K562 (cell line): Measurements from ENCODE around the gene PBX4. TPM values are rescaled to one million over a fixed set of nuclear protein-coding genes. Genes with fewer than 3 reads are reported as not detected.

Experiments used
- ATAC-seq: fragments of 200-7000 bp; cut with Tn5 transposase; 3 replicates; pipeline ENCODE4 v1.9.1; 2020; ENCODE audit warnings: moderate library complexity
- BruUV-seq: library from RNA; stranded (reverse); fragments of 400-500 nt; replicated peaks from 2 replicates; lab custom pipeline; 2021; lab: Mats Ljungman, UMichigan
- CTCF ChIA-PET: fragments of 300-600 bp; formaldehyde crosslinking; extraction: SDS; loops from one replicate; lab custom pipeline; 2021; ENCODE audit warnings: low intra/inter-chr PET ratio; lab: Yijun Ruan, JAX
- POLR2A ChIA-PET: fragments of 300-600, 350-650 bp; sonication (Branson Sonifier 250); formaldehyde crosslinking; extraction: SDS; loops from one replicate; lab custom pipeline; 2021; ENCODE audit warnings: antibody characterized with exemption, inconsistent platforms; lab: Yijun Ruan, JAX
- DNase-seq, 4 experiments: peaks; one replicate each; pipeline versions ENCODE4 v3.0.0 to v3.0.0-alpha.2; 2011 to 2018; ENCODE audit warnings: low spot score in 3 of 4, mixed read lengths in 3 of 4; ENCODE audit errors: extremely low read depth in 1 of 4
- FAIRE-seq: peaks from 2 replicates; lab custom pipeline; 2011; peaks lifted over from hg19 to GRCh38; lab: Jason Lieb, UNC
- H2AFZ ChIP-seq: 2 replicates; pipeline ENCODE4 v1.6.0; 2011; ENCODE audit warnings: low read depth, low read length, control low read depth, inconsistent platforms
- H3K27ac ChIP-seq: fragments of 200-600 bp; 3 replicates; pipeline ENCODE4 v1.8.0; 2011; ENCODE audit warnings: low read depth, mild to moderate bottlenecking, control low read depth, inconsistent platforms, low read length, moderate library complexity, mixed read lengths; ENCODE audit errors: extremely low read depth
- H3K27me3 ChIP-seq, 2 experiments: fragments of 300-600 bp in 1 of 2; 2 replicates in 1 of 2; 3 replicates in 1 of 2; pipeline versions ENCODE4 v1.6.0 to v1.8.0; 2011; ENCODE audit warnings: inconsistent platforms in 2 of 2, low read length in 2 of 2, mild to moderate bottlenecking in 1 of 2, mixed read lengths in 1 of 2, moderate library complexity in 1 of 2; ENCODE audit not compliant: control insufficient read depth in 2 of 2, insufficient read depth in 2 of 2
- H3K36me3 ChIP-seq: fragments of 300-600 bp; 3 replicates; pipeline ENCODE4 v1.8.0; 2011; ENCODE audit warnings: mild to moderate bottlenecking, low read length, inconsistent platforms; ENCODE audit not compliant: control insufficient read depth, insufficient read depth
- H3K4me1 ChIP-seq, 2 experiments: fragments of 200-600 bp in 1 of 2; replicated peaks in 1 of 2; 2 replicates in 1 of 2; 3 replicates in 1 of 2; pipeline versions ENCODE4 v1.5.1 to v1.8.0; 2011; ENCODE audit warnings: inconsistent platforms in 2 of 2, low read length in 2 of 2, mild to moderate bottlenecking in 1 of 2, mixed read lengths in 1 of 2, moderate library complexity in 1 of 2; ENCODE audit not compliant: control insufficient read depth in 2 of 2, insufficient read depth in 2 of 2
- H3K4me2 ChIP-seq: 2 replicates; pipeline ENCODE4 v1.6.1; 2011; ENCODE audit warnings: low read length, control low read depth, inconsistent platforms, mixed read lengths; ENCODE audit not compliant: insufficient read depth
- H3K4me3 ChIP-seq: fragments of 200-600 bp; sonication (generic), shearing (Covaris generic); 2 replicates; pipeline ENCODE4 v1.5.1; 2016; ENCODE audit warnings: control low read depth, inconsistent platforms
- H3K79me2 ChIP-seq: fragments of 200-600 bp; 3 replicates; pipeline ENCODE4 v1.8.0; 2011; ENCODE audit warnings: low read length, inconsistent platforms; ENCODE audit not compliant: control insufficient read depth, insufficient read depth
- H3K9ac ChIP-seq, 2 experiments: 2 replicates each; pipeline versions ENCODE4 v1.6.0 to v1.6.1; 2011; ENCODE audit warnings: low read depth in 2 of 2, low read length in 2 of 2, control low read depth in 1 of 2, inconsistent platforms in 1 of 2, mild to moderate bottlenecking in 1 of 2, mixed read lengths in 1 of 2; ENCODE audit not compliant: insufficient read depth in 1 of 2
- H3K9me1 ChIP-seq: one replicate; pipeline ENCODE4 v1.6.0; 2011; ENCODE audit warnings: inconsistent platforms, mild to moderate bottlenecking, low read length, moderate library complexity; ENCODE audit not compliant: control insufficient read depth, insufficient read depth
- H3K9me3 ChIP-seq: replicated peaks from 2 replicates; pipeline ENCODE4 v1.5.1; 2011; ENCODE audit warnings: low read depth, low read length, inconsistent platforms; ENCODE audit not compliant: control insufficient read depth, insufficient read depth
- H4K20me1 ChIP-seq: replicated peaks from 2 replicates; pipeline ENCODE4 v1.6.1; 2011; ENCODE audit warnings: low read length, inconsistent platforms, mixed read lengths; ENCODE audit not compliant: control insufficient read depth, insufficient read depth
- MTA2 ChIP-seq: fragments of 450-650 bp; IDR thresholded peaks from 2 replicates; pipeline ENCODE4 v1.6.1; 2016; ENCODE audit warnings: low read depth
- NR2C1 ChIP-seq, 2 experiments: fragments of 450-650 bp; IDR thresholded peaks; 2 replicates each; pipeline ENCODE4 v1.6.1; 2017; ENCODE audit warnings: mild to moderate bottlenecking in 2 of 2, antibody characterized with exemption in 1 of 2, inconsistent platforms in 1 of 2, missing compliant biosample characterization in 1 of 2, missing genetic modification characterization in 1 of 2
- NR2C2 ChIP-seq, 2 experiments: fragments of 200-800 bp in 1 of 2; sonication (Bioruptor generic) in 1 of 2; sonication (generic) in 1 of 2; formaldehyde crosslinking in 1 of 2; IDR thresholded peaks; 2 replicates each; pipeline versions ENCODE4 v1.6.1 to v1.8.0; 2016 to 2022; ENCODE audit warnings: mild to moderate bottlenecking in 1 of 2, missing compliant biosample characterization in 1 of 2, missing genetic modification characterization in 1 of 2, missing genetic modification reagents in 1 of 2
- PTBP1 ChIP-seq: fragments of 200-400 bp; formaldehyde crosslinking; IDR thresholded peaks from 2 replicates; pipeline ENCODE4 v1.6.1; 2017; ENCODE audit warnings: low read depth, low read length
- WGBS: fragments of 100-300 bp; shearing (Covaris generic); methylation state at CpG from one replicate; pipeline ENCODE4 v1.1.6; 2016; ENCODE audit warnings: low coverage, mixed read lengths; ENCODE audit not compliant: insufficient coverage; ENCODE audit errors: missing lambda C conversion rate; 5-methylcytosine and 5-hydroxymethylcytosine counted together
- in situ Hi-C: fragments of 300-500 bp; cut with MboI; formaldehyde crosslinking; loops from 4 replicates; pipeline ENCODE4 v1.15.0; 2018; ENCODE audit warnings: inconsistent platforms, mixed read lengths
- intact Hi-C: fragments of 100-400 bp; cut with micrococcal nuclease; formaldehyde crosslinking; loops from 2 replicates; pipeline ENCODE4 v1.14.2; 2022
- polyA plus RNA-seq, 8 experiments: library from polyadenylated mRNA; depleted of rRNA in 4 of 8; stranded (reverse) in 5 of 8; unstranded in 3 of 8; fragments of >200 nt; fragmentation: Nextera tagmentation in 2 of 8; fragmentation: Illumina TruSeq in 1 of 8; extraction: Ambion mirVana in 2 of 8; extraction: Trizol in 1 of 8; gene quantifications; 2 replicates each; pipeline versions ENCODE4 v1.2.1 to v1.2.3, GENCODE V29; 2011 to 2014; ENCODE audit warnings: inconsistent platforms in 1 of 8, missing spikeins in 1 of 8
- total RNA-seq, 7 experiments: library from RNA; depleted of rRNA in 6 of 7; stranded (reverse); fragments of >200 nt in 6 of 7; fragmentation: Illumina TruSeq in 2 of 7; extraction: Trizol in 2 of 7; gene quantifications; 2 replicates each; pipeline versions ENCODE4 v1.2.1 to v1.2.3, GENCODE V29; 2011 to 2021; ENCODE audit warnings: low replicate concordance in 1 of 7

Gene PBX4
- total and polyA plus RNA-seq, 9 of the 15 experiments (the other 6 are each of a cell fraction or from before 2014, with no cell fraction given) = 0.11 to 3.8 (median 1.6) TPM; not detected in 1

- Histone ChIP-seq H3K27ac (no peak overlapping the region), H2AFZ (no peak overlapping the region), H3K36me3 (peaks cover 39% of the 10 kb centered on the region; the same call in 2 of the 3 replicates), H3K79me2 (no peaks in the 10 kb centered on the region), H4K20me1 (no peaks in the 10 kb centered on the region), H3K4me2 (no peak overlapping the region), H3K27me3 (no peaks in the 10 kb centered on the region), H3K9me3 (no peaks in the 10 kb centered on the region), H3K4me1 (peaks cover 0 to 20% of the 10 kb centered on the region in 2 experiments; a peak in 2 of 5 replicates), H3K9ac (no peak overlapping the region), H3K9me1 (no peaks in the 10 kb centered on the region), H3K4me3 (no peak overlapping the region)
- no peak for FAIRE-seq
- no peak for ATAC-seq
- intact Hi-C loops = no loop called here
- in situ Hi-C loops = loop anchor here (25.0 kb wide), 1 partner anchor 97 kb away; the partner anchor contains the start of genes CILP2 and YJEFN3
- no TSS peak for BruUV-seq
- POLR2A ChIA-PET = interaction anchor here (0.6 to 1.2 kb wide), 3 partner anchors 9 to 174 kb away, joined by 3 to 4 read pairs (median 3); no protein-coding TSS in a partner anchor
- WGBS = 90% methylated on average over 15 of the region's 22 CpGs
- CTCF ChIA-PET = no interaction called here
- TF ChIP-seq NR2C1 (IDR thresholded peaks at IDR 0.05) (peak; percentile 98), NR2C1 (tag; IDR thresholded peaks at IDR 0.05) (peak; percentile 97), NR2C2 (CRISPR knock-in tag; IDR thresholded peaks at IDR 0.05) (peak; percentile 96), NR2C2 (tag; IDR thresholded peaks at IDR 0.05) (peak; percentile 95), MTA2 (peak; percentile 31; the same call in 1 of the 2 replicates), PTBP1 (no peak)
- peak in 1 of 4 experiments; percentile 14 for DNase-seq
Observed at GRCh38 chr19:19633711-19634515, 15.4 kb upstream of the PBX4 start.
